Colonic mucosa (tissue), 4 donors: ENCODE results near the gene CHPF. TPM values are rescaled to one million over a fixed set of nuclear protein-coding genes. Genes with fewer than 3 reads are reported as not detected.
A peak's percentile ranks its signal among the peaks of the same experiment; 100 is the strongest.

ENCODE experiments used
- DNase-seq: peaks from one replicate; pipeline ENCODE4 v3.0.0-alpha.2; 2020
- H3K27ac ChIP-seq: fragments of 200-600 bp; one replicate; pipeline ENCODE4 v1.8.0; 2021
- H3K27me3 ChIP-seq: fragments of 200-600 bp; one replicate; pipeline ENCODE4 v1.8.0; 2021
- H3K36me3 ChIP-seq: fragments of 200-600 bp; one replicate; pipeline ENCODE4 v1.8.0; 2021
- H3K4me1 ChIP-seq: fragments of 200-600 bp; one replicate; pipeline ENCODE4 v1.8.0; 2021; ENCODE audit warnings: mild to moderate bottlenecking
- H3K4me3 ChIP-seq: fragments of 200-600 bp; one replicate; pipeline ENCODE4 v1.8.0; 2021
- H3K9ac ChIP-seq, 2 donors: one replicate each; pipeline ENCODE4 v1.7.0; 2013; ENCODE audit warnings: control low read depth in 2 of 2, low read depth in 2 of 2, low read length in 2 of 2
- H3K9me3 ChIP-seq: fragments of 200-600 bp; one replicate; pipeline ENCODE4 v1.8.0; 2021
- CTCF ChIP-seq: fragments of 200-600 bp; IDR thresholded peaks from one replicate; pipeline ENCODE4 v1.8.0; 2022; ENCODE audit warnings: antibody characterized with exemption, mild to moderate bottlenecking
- intact Hi-C: fragments of 100-400 bp; cut with DNase I; formaldehyde crosslinking; loops from one replicate; pipeline ENCODE4 v1.14.1; 2022
- total RNA-seq, 2 donors: library from RNA; stranded (reverse); fragmentation: NEBNext Ultra II Directional in 1 of 2; extraction: Animal tissue kit (Norgen Biotek cat#: 25700) in 1 of 2; gene quantifications; one replicate each; pipeline ENCODE4 v1.2.1, GENCODE V29; 2021
- donor health status: healthy.
- donor health status: DM: no; HTN: no; CAD: no.
- donor health status: DM: no; HTN: no; CAD: no.

The CHPF gene
- total RNA-seq, 2 donors from 2014 or later = 43.1 to 43.5 TPM

GRCh38 chr2:219548990-219549389 is 5.4 kb upstream of the CHPF start:
- no peak for DNase-seq

GRCh38 chr2:219547621-219548020 is 4.0 kb upstream of the CHPF start:
- H3K4me3 ChIP-seq = no peak overlapping the region
- H3K27ac ChIP-seq = no peak overlapping the region
- intact Hi-C loops = no loop called here
- no peak overlapping the region for H3K9ac ChIP-seq
- no peaks in the 10 kb centered on the region for H3K9me3 ChIP-seq
- DNase-seq = no peak
- H3K4me1 ChIP-seq = no peaks in the 10 kb centered on the region
- H3K36me3 ChIP-seq = no peaks in the 10 kb centered on the region
- TF ChIP-seq CTCF = no peak
- peaks cover 8% of the 10 kb centered on the region for H3K27me3 ChIP-seq

More at GRCh38 chr2:219548990-219549389, 5.4 kb upstream of the CHPF start:
- Histone ChIP-seq H3K27me3 (peaks cover 8% of the 10 kb centered on the region), H3K9ac (no peak overlapping the region), H3K36me3 (no peaks in the 10 kb centered on the region), H3K4me3 (no peak overlapping the region), H3K27ac (no peak overlapping the region), H3K9me3 (no peaks in the 10 kb centered on the region), H3K4me1 (peaks cover 4% of the 10 kb centered on the region)
- TF ChIP-seq CTCF = no peak
- intact Hi-C loops = no loop called here

- Histone ChIP-seq H3K4me3 (no peak overlapping the region), H3K9me3 (no peaks in the 10 kb centered on the region), H3K36me3 (no peaks in the 10 kb centered on the region), H3K27ac (no peak overlapping the region), H3K9ac (no peak overlapping the region), H3K4me1 (peaks cover 4% of the 10 kb centered on the region), H3K27me3 (no peaks in the 10 kb centered on the region)
- TF ChIP-seq CTCF = no peak
- intact Hi-C loops = no loop called here
- no peak for DNase-seq
Measured at GRCh38 chr2:219545943-219546352, 2.3 kb upstream of the CHPF start.

- Histone ChIP-seq H3K27me3 (no peaks in the 10 kb centered on the region), H3K4me3 (no peak overlapping the region), H3K27ac (no peak overlapping the region), H3K4me1 (peaks cover 4% of the 10 kb centered on the region), H3K36me3 (no peaks in the 10 kb centered on the region), H3K9ac (no peak overlapping the region), H3K9me3 (no peaks in the 10 kb centered on the region)
- intact Hi-C loops = no loop called here
- DNase-seq = no peak
- TF ChIP-seq CTCF = no peak
Measured at GRCh38 chr2:219545295-219545942, 1.8 kb upstream of the CHPF start.

- Histone ChIP-seq H3K36me3 (no peaks in the 10 kb centered on the region), H3K27ac (no peak overlapping the region), H3K9ac (peak overlapping the region in 1 of 2 donors; percentile 43), H3K27me3 (no peaks in the 10 kb centered on the region), H3K4me3 (peak overlapping the region; percentile 74), H3K9me3 (no peaks in the 10 kb centered on the region), H3K4me1 (peaks cover 4% of the 10 kb centered on the region)
- no peak for TF ChIP-seq CTCF
- no peak for DNase-seq
- intact Hi-C loops = loop anchor here (5.0 kb wide), 1 partner anchor 143 kb away; no protein-coding TSS in a partner anchor
Measured at GRCh38 chr2:219544567-219544966, 958 bp upstream of the CHPF start.
